ENCODE data around the gene CLDND2.
"Not testable (repeated sequence)": the region's sequence is repeated elsewhere in the genome, so short reads cannot be mapped to it uniquely, and the experiment has no call there.

Gene CLDND2

DNA sequence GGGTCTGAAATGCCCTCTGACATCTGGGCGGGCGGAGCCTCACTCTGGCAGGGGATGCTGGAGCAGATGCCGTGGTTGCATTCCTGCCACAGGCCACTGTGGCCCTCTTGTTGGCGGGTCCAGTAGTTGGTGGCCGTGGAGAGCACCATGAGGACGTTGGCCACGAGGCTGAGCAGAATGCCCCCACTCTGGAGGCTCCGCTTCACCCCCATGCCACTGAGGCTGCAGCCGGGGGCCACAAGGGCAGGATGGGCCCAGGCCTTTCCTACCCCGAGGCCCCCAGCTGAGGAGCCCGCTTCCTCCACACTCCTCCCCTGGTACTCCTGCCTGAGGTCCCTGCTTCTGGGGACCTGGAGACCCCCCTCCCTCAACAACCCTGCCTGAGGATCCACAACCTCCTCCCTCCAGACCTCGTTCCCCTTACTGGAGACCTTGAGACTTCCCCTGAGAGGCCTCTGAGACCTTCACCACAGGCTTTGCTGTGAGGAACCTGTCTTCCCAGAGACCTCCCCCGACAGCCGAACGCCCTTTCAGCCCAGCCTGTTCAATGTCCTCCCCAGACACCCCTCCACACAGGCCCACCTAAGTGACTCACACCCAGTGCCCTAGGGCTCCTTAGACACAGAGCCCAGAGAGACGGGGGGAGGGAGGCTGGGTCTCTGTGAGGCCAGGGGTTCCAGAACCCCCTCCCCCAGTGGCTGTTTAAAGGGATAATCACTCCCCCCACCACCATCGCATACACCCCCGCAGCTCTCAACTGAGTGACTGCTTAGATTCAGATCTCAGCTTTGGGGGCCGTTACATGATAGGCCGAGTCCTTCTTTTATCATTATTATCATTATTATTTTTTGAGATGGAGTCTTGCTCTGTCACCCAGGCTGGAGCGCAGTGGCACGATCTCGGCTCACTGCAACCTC, at the start of gene CLDND2:
Gene CLDND2, minus strand, starts transcription at position 638 of the 917 bp plus-strand sequence. Its CDS starts 426 bp downstream, at position 212.
- no peak for DNase-seq

DNA sequence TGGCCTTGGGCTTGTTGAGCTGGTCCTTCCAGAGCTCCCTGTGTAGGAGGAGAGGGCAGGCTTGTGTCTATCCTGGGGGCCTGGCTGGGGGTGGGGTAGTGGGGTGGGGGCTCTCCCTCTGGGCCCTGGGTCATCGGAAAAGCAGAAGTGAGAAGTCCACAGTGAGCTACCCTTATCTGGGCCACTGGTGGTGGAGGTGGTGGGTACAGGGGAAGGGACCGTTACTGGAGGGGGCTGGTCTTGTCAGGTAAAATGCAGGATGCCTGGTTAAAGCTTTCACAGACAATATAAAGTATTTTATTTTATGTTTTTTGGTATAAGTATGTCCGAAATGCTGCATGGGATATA, 49.0 kb upstream of the CLDND2 start:
- DNase-seq: no peak

GRCh38 chr19:51417107-51417809, 48.5 kb upstream of the CLDND2 start, which contains the start of gene SIGLEC10:
Gene SIGLEC10, minus strand, starts transcription at chr19:51417642. Its CDS starts 61 bp downstream, at chr19:51417581.
- DNase-seq: no peak

DNA sequence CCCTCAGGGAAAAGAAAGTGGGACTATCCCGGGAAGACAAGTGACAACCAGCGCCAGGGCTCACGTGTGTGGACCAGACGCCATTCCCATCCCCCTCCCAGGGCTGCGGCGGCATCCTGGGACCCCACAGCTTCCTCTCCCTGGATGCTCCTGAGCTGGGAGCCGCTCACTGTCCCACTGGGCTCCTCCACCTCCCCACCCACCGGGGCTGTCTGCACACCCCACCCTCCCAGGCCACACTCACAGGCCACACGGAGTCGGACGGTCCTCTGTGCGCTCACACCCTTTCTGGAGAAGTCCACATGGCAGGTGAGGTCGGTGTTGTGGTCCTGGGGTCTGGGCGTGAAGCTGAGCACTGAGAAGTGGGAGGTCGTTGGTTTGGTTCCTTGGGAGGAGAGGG, 47.6 kb upstream of the CLDND2 start:
- DNase-seq: not testable (repeated sequence)

- DNase-seq: no peak
These were observed 46.4 kb upstream of the CLDND2 start for GRCh38 chr19:51415187-51415586.

- DNase-seq: no peak
These were observed 42.3 kb upstream of the CLDND2 start for GRCh38 chr19:51410950-51411748.

- DNase-seq: no peak
These were observed 38.8 kb upstream of the CLDND2 start for GRCh38 chr19:51407511-51408131.

- DNase-seq: no peak
These were observed 33.3 kb upstream of the CLDND2 start for GRCh38 chr19:51402117-51402516.

DNA sequence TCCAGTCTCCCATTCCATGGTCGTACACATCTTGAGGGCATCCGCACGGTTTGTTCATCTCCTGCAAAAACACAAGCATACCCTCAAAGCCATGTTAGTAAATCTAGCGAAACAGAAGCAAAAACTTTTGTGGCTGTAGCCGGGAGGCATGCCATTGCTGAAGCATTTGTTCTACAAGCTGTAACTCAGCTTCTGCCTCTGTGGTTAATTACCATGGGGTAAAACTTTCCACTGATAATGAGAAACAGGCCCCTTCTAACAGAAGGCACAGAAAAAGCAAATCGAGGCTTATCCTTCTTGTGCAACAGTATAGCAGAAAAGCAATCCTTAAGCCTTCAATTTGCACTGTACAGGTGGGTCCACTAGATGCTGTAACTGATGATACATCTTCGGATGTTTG, 31.1 kb upstream of the CLDND2 start:
- not testable (repeated sequence) for DNase-seq

- no peak for DNase-seq
These were observed 30.4 kb upstream of the CLDND2 start for GRCh38 chr19:51399231-51399630.

- DNase-seq: no peak
These were observed 29.4 kb upstream of the CLDND2 start for GRCh38 chr19:51398096-51398704.

DNA sequence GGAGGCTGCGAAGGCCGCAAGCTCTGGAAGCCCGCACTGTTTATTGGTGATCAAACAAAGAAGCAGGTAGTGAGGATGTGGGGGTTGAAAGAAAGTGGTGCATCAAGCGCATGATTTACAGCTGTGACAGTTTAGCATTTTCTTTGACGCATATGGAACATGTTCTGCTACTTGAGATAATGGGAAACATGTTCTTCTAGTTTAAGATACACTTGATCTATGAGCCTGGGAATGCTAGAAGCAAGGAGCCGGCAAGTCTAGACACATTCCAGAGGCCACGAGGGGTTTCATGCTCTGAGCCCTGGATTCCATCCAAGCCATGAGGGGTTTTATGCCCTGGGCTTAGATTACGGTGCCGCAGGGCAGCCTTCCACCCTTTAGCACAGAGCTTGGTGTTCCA, 28.6 kb upstream of the CLDND2 start:
- DNase-seq: not testable (repeated sequence)

GRCh38 chr19:51396175-51396574, 27.4 kb upstream of the CLDND2 start:
- no peak for DNase-seq

GRCh38 chr19:51394050-51394836, 25.4 kb upstream of the CLDND2 start:
- no peak for DNase-seq

DNA sequence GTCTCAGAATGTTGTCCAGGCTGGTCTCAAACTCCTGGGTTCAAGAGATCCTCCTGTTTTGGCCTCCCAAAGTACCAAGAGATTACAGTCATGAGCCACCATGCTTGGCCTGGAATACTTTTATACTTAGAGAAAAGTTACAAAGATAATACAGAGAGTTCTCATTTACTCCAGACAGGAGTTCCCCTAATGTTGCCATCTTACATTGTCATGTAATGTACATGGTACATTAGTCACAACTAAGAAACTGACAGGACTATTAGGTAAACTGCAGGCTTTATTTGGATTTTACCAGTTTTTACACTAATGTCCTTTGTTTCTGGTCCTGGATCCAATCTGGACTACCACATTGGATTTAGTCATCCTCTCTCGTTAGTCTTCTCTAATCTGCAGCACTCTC, 23.9 kb upstream of the CLDND2 start:
- no peak for DNase-seq

GRCh38 chr19:51391073-51391611, 22.3 kb upstream of the CLDND2 start:
- no peak for DNase-seq

DNA sequence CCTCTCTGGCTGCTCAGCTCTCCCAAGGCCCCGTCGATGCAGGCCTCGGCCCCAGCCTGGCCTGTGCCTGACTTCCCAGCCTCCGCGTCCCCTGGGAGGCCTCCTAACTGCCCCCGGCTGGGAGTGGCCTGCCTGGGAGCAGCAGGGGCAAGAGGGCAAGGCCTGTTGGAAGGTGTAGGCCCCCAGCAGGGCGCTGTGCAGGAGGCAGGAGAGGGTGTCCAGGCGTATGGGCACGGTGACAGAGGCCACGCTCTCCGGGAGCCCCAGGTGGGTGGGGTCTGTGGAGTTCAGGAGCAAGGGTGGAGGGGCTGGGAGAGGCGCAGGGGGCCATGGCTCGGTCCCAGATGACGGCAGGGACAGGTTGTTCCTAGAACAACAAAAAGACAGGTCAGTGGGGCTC, 20.3 kb upstream of the CLDND2 start:
- no peak for DNase-seq

DNA sequence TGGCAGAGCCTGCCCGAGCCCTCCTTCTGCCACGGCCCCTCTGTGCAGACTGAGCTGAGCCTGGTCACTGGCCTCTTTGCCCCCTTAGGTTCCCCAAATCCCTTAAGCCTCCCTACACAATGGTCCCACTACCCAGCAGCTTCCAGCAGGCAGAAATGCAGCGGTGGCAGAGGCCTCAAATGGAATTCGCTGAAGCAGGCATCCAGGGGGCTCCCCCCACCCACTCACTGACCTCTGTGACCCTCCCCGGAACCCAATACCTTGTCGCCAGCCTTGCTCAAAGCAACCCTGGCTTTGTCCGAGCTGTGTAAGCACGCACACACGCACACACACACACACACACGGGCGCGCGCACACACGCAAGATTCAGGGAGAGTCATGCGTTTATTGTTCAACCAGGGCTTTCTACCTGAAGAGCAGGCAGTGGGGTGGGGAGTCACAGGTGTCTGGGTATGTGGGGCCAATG, 19.2 kb upstream of the CLDND2 start, which contains the start of gene LIM2:
Gene LIM2, minus strand, starts transcription at position 51 of the 466 bp plus-strand sequence. CDS start 531 bp downstream, outside the sequence.
- no peak for DNase-seq

- no peak for DNase-seq
These were observed 18.2 kb upstream of the CLDND2 start for GRCh38 chr19:51386882-51387520.

- DNase-seq: no peak
These were observed 13.2 kb upstream of the CLDND2 start for GRCh38 chr19:51382004-51382403.

Measured in NCI-H510A (cell line).